ENCODE results near the gene ZBTB25. TPM values are rescaled to one million over a fixed set of nuclear protein-coding genes. Genes with fewer than 3 reads are reported as not detected.
"Not testable (repeated sequence)": the region's sequence is repeated elsewhere in the genome, so short reads cannot be mapped to it uniquely, and the experiment has no call there.

The ZBTB25 gene
- polyA plus RNA-seq, 1 of the 3 experiments (the other 2 are of a cell fraction), result 4.5 TPM

- Histone ChIP-seq H3K36me3 (replicated peaks in 1 of 2; ENCODE audit: control insufficient read depth in 1 of 2, insufficient read depth in 2 of 2, low read length in 1 of 2) (peaks cover 20 to 26% of the 10 kb centered on the region in 2 experiments), H2AFZ (ENCODE audit: low read depth) (no peak overlapping the region), H3K4me2 (no peak overlapping the region), H3K4me3 (ENCODE audit: low read depth in 2 of 2, low read length in 1 of 2) (no peak overlapping the region), H3F3A (replicated peaks; ENCODE audit: insufficient read depth) (peaks cover 7% of the 10 kb centered on the region), H4K20me1 (ENCODE audit: insufficient read depth) (peaks cover 87% of the 10 kb centered on the region), H3K79me2 (ENCODE audit: insufficient read depth) (peaks cover 99% of the 10 kb centered on the region), H3K9me3 (no peaks in the 10 kb centered on the region), H3K27ac (ENCODE audit: low read depth in 2 of 2, low read length in 1 of 2) (no peak overlapping the region), H3K27me3 (ENCODE audit: insufficient read depth) (no peaks in the 10 kb centered on the region), H3K9me2 (no peaks in the 10 kb centered on the region), H3K4me1 (ENCODE audit: control insufficient read depth in 1 of 2, insufficient read depth in 2 of 2, low read depth in 1 of 2, low read length in 1 of 2) (peaks cover 0 to under 1% of the 10 kb centered on the region in 2 experiments; a peak in 2 of 4 replicates), H3K9ac (no peak overlapping the region)
- CTCF ChIA-PET, result interaction anchor here (1.2 kb wide), 1 partner anchor 119 kb away, joined by 5 read pairs; no protein-coding TSS in a partner anchor
- POLR2A ChIA-PET, result no interaction called here
- no peak for TF ChIP-seq RXRA (IDR thresholded peaks at IDR 0.05; ENCODE audit: borderline replicate concordance, low read depth)
- TF ChIP-seq POLR2AphosphoS5 (IDR thresholded peaks at IDR 0.05; ENCODE audit: low read depth, low read length), result no peak
- no peak for TF ChIP-seq FOXM1 (IDR thresholded peaks at IDR 0.05; ENCODE audit: low read depth)
- TF ChIP-seq NFIC (IDR thresholded peaks at IDR 0.05; ENCODE audit: borderline replicate concordance), result no peak
- TF ChIP-seq EP300 (IDR thresholded peaks at IDR 0.05; ENCODE audit: borderline replicate concordance in 1 of 2, low read depth in 1 of 2, low read length in 1 of 2), result no peak
- no peak for TF ChIP-seq NRF1 (IDR thresholded peaks at IDR 0.05; ENCODE audit: low read depth, low read length)
- TF ChIP-seq FOSL2 (IDR thresholded peaks at IDR 0.05; ENCODE audit: borderline replicate concordance, low read depth), result no peak
- no peak for TF ChIP-seq TAF1 (IDR thresholded peaks at IDR 0.05; ENCODE audit: borderline replicate concordance, low read depth, low read length)
- TF ChIP-seq YY1 (IDR thresholded peaks at IDR 0.05; ENCODE audit: low read depth), result no peak
- TF ChIP-seq TEAD4 (IDR thresholded peaks at IDR 0.05; ENCODE audit: borderline replicate concordance, insufficient read depth), result no peak
- WGBS (ENCODE audit: low lambda C conversion rate), result 95% methylated on average over 4 of the region's 4 CpGs
- no peak for DNase-seq
Measured at GRCh38 chr14:64518229-64518628, 14.6 kb upstream of the ZBTB25 start.

- CTCF ChIA-PET; H3K9ac ChIP-seq; H3K27ac ChIP-seq (ENCODE audit: low read depth in 2 of 2, low read length in 1 of 2); H3K9me2 ChIP-seq; H3K4me1 ChIP-seq (ENCODE audit: control insufficient read depth in 1 of 2, insufficient read depth in 2 of 2, low read depth in 1 of 2, low read length in 1 of 2); H3F3A ChIP-seq (replicated peaks; ENCODE audit: insufficient read depth); DNase-seq; POLR2A ChIA-PET; H3K27me3 ChIP-seq (ENCODE audit: insufficient read depth); H3K9me3 ChIP-seq; H3K4me2 ChIP-seq; H3K4me3 ChIP-seq (ENCODE audit: low read depth in 2 of 2, low read length in 1 of 2); H2AFZ ChIP-seq (ENCODE audit: low read depth): not testable (repeated sequence)
- Histone ChIP-seq H4K20me1 (ENCODE audit: insufficient read depth) (peaks cover 87% of the 10 kb centered on the region), H3K79me2 (ENCODE audit: insufficient read depth) (peaks cover 99% of the 10 kb centered on the region), H3K36me3 (replicated peaks in 1 of 2; ENCODE audit: control insufficient read depth in 1 of 2, insufficient read depth in 2 of 2, low read length in 1 of 2) (peaks cover 19 to 25% of the 10 kb centered on the region in 2 experiments)
- WGBS (ENCODE audit: low lambda C conversion rate), result 95% methylated on average over 6 of the region's 6 CpGs
Measured at GRCh38 chr14:64517667-64518066, 14.0 kb upstream of the ZBTB25 start.

GRCh38 chr14:64516969-64517368 lies 13.3 kb upstream of the ZBTB25 start:
- no peaks in the 10 kb centered on the region for H3K9me3 ChIP-seq
- no peak overlapping the region for H3K4me3 ChIP-seq (ENCODE audit: low read depth in 2 of 2, low read length in 1 of 2)
- H3K9ac ChIP-seq, result no peak overlapping the region
- H3K27ac ChIP-seq (ENCODE audit: low read depth in 2 of 2, low read length in 1 of 2), result no peak overlapping the region
- no peaks in the 10 kb centered on the region; a peak in 1 of 4 replicates for H3K4me1 ChIP-seq (ENCODE audit: control insufficient read depth in 1 of 2, insufficient read depth in 2 of 2, low read depth in 1 of 2, low read length in 1 of 2)
- peaks cover 5% of the 10 kb centered on the region for H3F3A ChIP-seq (replicated peaks; ENCODE audit: insufficient read depth)
- no peak for TF ChIP-seq FOXJ3 (CRISPR knock-in tag; IDR thresholded peaks at IDR 0.05)
- TF ChIP-seq TCF12 (IDR thresholded peaks at IDR 0.05), result no peak
- no peak for TF ChIP-seq TEAD4 (IDR thresholded peaks at IDR 0.05; ENCODE audit: borderline replicate concordance, insufficient read depth)
- TF ChIP-seq IRF3 (IDR thresholded peaks at IDR 0.05; ENCODE audit: low read depth, low read length), result no peak
- no peak for TF ChIP-seq RXRA (IDR thresholded peaks at IDR 0.05; ENCODE audit: borderline replicate concordance, low read depth)
- TF ChIP-seq SIN3A (IDR thresholded peaks at IDR 0.05; ENCODE audit: borderline replicate concordance, low read depth, low read length), result no peak
- H3K9me2 ChIP-seq, result no peaks in the 10 kb centered on the region
- H3K36me3 ChIP-seq (replicated peaks in 1 of 2; ENCODE audit: control insufficient read depth in 1 of 2, insufficient read depth in 2 of 2, low read length in 1 of 2), result peaks cover 14 to 20% of the 10 kb centered on the region in 2 experiments
- peaks cover 92% of the 10 kb centered on the region for H4K20me1 ChIP-seq (ENCODE audit: insufficient read depth)
- H3K4me2 ChIP-seq, result no peak overlapping the region
- POLR2A ChIA-PET, result no interaction called here
- WGBS (ENCODE audit: low lambda C conversion rate), result 69% methylated on average over 1 of the region's 1 CpG
- peaks cover 99% of the 10 kb centered on the region for H3K79me2 ChIP-seq (ENCODE audit: insufficient read depth)
- DNase-seq, result no peak
- CTCF ChIA-PET, result no interaction called here
- H2AFZ ChIP-seq (ENCODE audit: low read depth), result no peak overlapping the region
- no peaks in the 10 kb centered on the region for H3K27me3 ChIP-seq (ENCODE audit: insufficient read depth)

Data from SK-N-SH (cell line).